Neural progenitor cell (in vitro differentiated cells): Measurements from ENCODE around the gene ATP6V0A4. TPM values are rescaled to one million over a fixed set of nuclear protein-coding genes. Genes with fewer than 3 reads are reported as not detected.

Experiments
- DNase-seq: peaks from one replicate; pipeline ENCODE4 v3.0.0-alpha.2; 2016; ENCODE audit warnings: low spot score
- H2AFZ ChIP-seq: fragments of 200-600 bp; sonication (generic); replicated peaks from 2 replicates; pipeline ENCODE4 v1.6.1; 2016; ENCODE audit warnings: antibody characterized with exemption
- H3F3A ChIP-seq: fragments of 200-600 bp; sonication (generic); 2 replicates; pipeline ENCODE4 v1.6.1; 2016; ENCODE audit warnings: antibody characterized with exemption, low read depth
- H3K27ac ChIP-seq: fragments of 200-600 bp; sonication (generic); 2 replicates; pipeline ENCODE4 v1.5.1; 2016; ENCODE audit warnings: mild to moderate bottlenecking
- H3K27me3 ChIP-seq: fragments of 200-600 bp; sonication (generic); 2 replicates; pipeline ENCODE4 v1.6.1; 2016; ENCODE audit warnings: mild to moderate bottlenecking, moderate library complexity
- H3K36me3 ChIP-seq: fragments of 200-600 bp; sonication (generic); 2 replicates; pipeline ENCODE4 v1.5.1; 2016
- H3K4me1 ChIP-seq: fragments of 200-600 bp; sonication (generic); 2 replicates; pipeline ENCODE4 v1.6.1; 2016; ENCODE audit warnings: mixed run types
- H3K4me2 ChIP-seq: fragments of 200-600 bp; sonication (generic); 2 replicates; pipeline ENCODE4 v1.6.1; 2016
- H3K4me3 ChIP-seq: fragments of 200-600 bp; sonication (generic); 2 replicates; pipeline ENCODE4 v1.5.1; 2016
- H3K79me2 ChIP-seq: fragments of 200-600 bp; sonication (generic); 2 replicates; pipeline ENCODE4 v1.6.1; 2016; ENCODE audit warnings: low read depth
- H3K9ac ChIP-seq: fragments of 200-600 bp; sonication (generic); 2 replicates; pipeline ENCODE4 v1.6.1; 2016
- H3K9me3 ChIP-seq: fragments of 200-600 bp; sonication (generic); 2 replicates; pipeline ENCODE4 v1.5.1; 2016; ENCODE audit warnings: low read depth
- H4K20me1 ChIP-seq: fragments of 200-600 bp; sonication (generic); 2 replicates; pipeline ENCODE4 v1.6.1; 2016; ENCODE audit warnings: low read depth
- H3K27ac Mint-ChIP-seq: 3 replicates; pipeline ENCODE4 v1.8.0; 2021; ENCODE audit warnings: mixed read lengths
- H3K27me3 Mint-ChIP-seq: 2 replicates; pipeline ENCODE4 v1.8.0; 2022; ENCODE audit warnings: low read depth, mild to moderate bottlenecking, inconsistent platforms, moderate library complexity, mixed read lengths; ENCODE audit not compliant: insufficient read depth
- H3K36me3 Mint-ChIP-seq: 3 replicates; pipeline ENCODE4 v1.8.0; 2021; ENCODE audit warnings: mixed read lengths
- H3K4me1 Mint-ChIP-seq: 3 replicates; pipeline ENCODE4 v1.8.0; 2021; ENCODE audit warnings: mixed read lengths
- H3K4me3 Mint-ChIP-seq: 3 replicates; pipeline ENCODE4 v1.8.0; 2021; ENCODE audit warnings: mild to moderate bottlenecking, moderate library complexity, mixed read lengths
- H3K9me3 Mint-ChIP-seq: 3 replicates; pipeline ENCODE4 v1.8.0; 2020; ENCODE audit warnings: mixed read lengths
- CTCF ChIP-seq: fragments of 200-600 bp; sonication (generic); IDR thresholded peaks from 2 replicates; pipeline ENCODE4 v1.5.1; 2017; ENCODE audit warnings: antibody characterized with exemption, mild to moderate bottlenecking
- EZH2 ChIP-seq: fragments of 200-600 bp; sonication (generic); IDR thresholded peaks from 2 replicates; pipeline ENCODE4 v1.6.1; 2017; ENCODE audit warnings: antibody characterized with exemption, mild to moderate bottlenecking, moderate library complexity
- EZH2phosphoT487 ChIP-seq: fragments of 200-600 bp; sonication (generic); IDR thresholded peaks from 2 replicates; pipeline ENCODE4 v1.6.1; 2017; ENCODE audit warnings: antibody characterized with exemption
- total RNA-seq: library from RNA; depleted of rRNA; stranded (reverse); fragments of >200 nt; gene quantifications from 2 replicates; pipeline ENCODE4 v1.2.3, GENCODE V29; 2015; ENCODE audit warnings: low replicate concordance

The ATP6V0A4 gene
- total RNA-seq = 0.36 TPM in 1 of 2 replicates, not detected in the other

DNA sequence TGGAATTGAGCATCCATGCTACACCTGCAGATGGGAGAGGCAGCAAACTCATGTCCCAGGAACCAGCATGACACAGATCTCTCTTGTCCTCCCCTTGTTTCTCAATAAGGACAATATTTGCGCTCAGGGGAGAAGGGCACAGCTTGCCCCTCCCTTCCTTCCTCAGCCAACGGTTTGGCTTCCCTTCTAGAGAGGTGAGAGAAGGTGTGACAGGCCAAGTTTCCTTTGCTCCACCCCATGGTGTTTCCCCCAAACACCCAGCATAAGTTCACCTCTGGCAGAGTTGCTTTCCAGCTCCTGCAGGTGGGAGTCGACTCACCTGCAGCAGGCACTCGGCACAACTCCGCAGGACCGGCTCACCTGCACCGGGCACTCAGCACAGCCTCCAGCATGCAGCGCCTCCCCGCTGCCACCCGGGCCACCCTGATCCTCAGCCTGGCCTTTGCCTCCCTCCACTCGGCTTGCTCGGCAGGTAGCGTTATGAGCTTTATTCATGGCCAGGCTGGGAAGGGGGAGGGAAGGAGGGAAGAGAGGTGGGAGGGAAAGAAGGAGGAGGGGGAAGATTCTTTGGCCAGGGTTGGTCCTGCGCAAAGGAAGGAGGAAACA, at the start of gene ATP6V0A4, which contains the start of gene TMEM213:
ATP6V0A4 (minus strand) TSS at position 482 of the 606 bp plus-strand sequence. CDS start 26,949 bp downstream, outside the sequence.
TMEM213 (plus strand) TSS at position 280 of the 606 bp plus-strand sequence; CDS start at position 391, 111 bp downstream.
- Histone ChIP-seq H3K27me3 (peaks cover 8% of the 10 kb centered on the region), H3F3A (no peaks in the 10 kb centered on the region), H3K4me2 (peak within 1 kb of the TSS; percentile 71), H3K27ac (no peak within 1 kb of the TSS), H3K9ac (no peak within 1 kb of the TSS), H3K36me3 (no peaks in the 10 kb centered on the region), H3K9me3 (no peaks in the 10 kb centered on the region), H3K4me3 (peak within 1 kb of the TSS; percentile 34), H4K20me1 (no peaks in the 10 kb centered on the region), H3K79me2 (no peaks in the 10 kb centered on the region), H3K4me1 (no peaks in the 10 kb centered on the region), H2AFZ (peak within 1 kb of the TSS; percentile 93)
- no peak for TF ChIP-seq EZH2
- no peak for TF ChIP-seq CTCF
- TF ChIP-seq EZH2phosphoT487 = no peak
- DNase-seq = peak; percentile 56
- Mint-ChIP-seq H3K27ac (no peak within 1 kb of the TSS), H3K9me3 (no peaks in the 10 kb centered on the region), H3K36me3 (no peaks in the 10 kb centered on the region), H3K27me3 (peaks cover 5% of the 10 kb centered on the region), H3K4me1 (peaks cover 11% of the 10 kb centered on the region), H3K4me3 (peak within 1 kb of the TSS; percentile 55)

DNA sequence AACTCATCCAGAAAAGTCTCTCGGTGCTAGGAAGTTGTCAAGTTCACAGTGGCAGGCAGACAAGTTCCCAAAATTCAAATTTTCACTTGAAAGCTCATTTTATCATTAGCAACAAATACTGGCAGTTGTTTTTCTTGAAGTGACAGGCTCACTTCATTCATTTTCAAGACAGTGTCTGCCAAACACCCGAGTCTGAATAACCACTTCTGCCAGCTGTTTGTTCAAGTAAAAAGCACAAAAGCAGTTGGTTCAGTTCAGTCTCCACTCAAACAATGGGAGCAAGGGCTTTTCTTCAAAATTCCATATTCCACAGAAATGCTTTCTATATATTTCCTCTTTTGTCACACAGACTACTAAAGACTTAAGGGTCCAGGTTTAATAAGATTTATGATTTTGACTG, 47.7 kb upstream of the ATP6V0A4 start:
- peaks cover 39% of the 10 kb centered on the region for H3K36me3 Mint-ChIP-seq

DNA sequence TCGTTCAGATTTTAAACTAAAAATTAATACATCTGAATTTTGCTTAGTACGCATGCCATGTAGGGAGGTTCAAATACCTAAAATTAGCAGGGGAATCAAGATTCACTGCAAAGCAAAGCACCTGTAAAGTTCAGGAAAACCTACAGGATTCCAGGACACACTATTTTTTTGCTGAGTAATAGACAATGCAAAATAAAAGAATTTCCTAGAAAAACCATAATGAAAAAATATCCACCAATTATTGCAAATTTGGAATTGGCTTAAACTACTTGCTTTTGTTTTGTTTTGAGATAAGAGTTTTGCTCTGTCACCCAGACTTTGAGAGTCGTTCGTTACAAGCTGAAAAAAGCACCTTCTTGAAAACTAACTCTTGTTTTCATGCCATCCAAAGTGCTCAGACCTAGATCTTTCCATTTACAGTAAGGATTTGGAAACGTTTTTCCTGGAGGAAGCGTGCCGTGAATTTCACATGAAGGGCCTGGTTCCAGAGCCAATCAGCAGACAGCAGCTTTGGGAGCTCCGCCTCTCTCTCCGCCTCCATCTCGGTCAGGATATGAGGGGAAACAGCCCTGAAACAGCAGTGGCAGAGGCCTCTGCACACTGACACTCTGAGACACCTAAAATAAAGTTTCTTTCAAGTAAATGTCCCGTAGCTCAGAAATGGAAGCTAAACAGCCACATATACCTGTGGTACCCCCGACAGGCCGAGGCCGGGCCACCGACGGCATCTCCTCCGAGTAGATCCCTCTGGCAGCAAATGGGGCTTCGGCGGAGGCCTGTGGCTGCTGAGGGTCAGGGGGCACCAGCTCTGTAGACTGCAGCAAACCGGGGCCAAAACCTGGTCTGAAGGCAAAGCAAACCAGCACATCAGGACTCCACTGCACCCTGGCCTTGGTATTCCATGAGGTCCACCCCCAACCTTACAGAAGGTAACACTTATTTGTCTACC, 45.9 kb upstream of the ATP6V0A4 start:
- Histone ChIP-seq H3K27ac (no peak overlapping the region), H3K4me3 (no peak overlapping the region), H2AFZ (no peak overlapping the region), H3K4me1 (no peaks in the 10 kb centered on the region), H3K9ac (no peak overlapping the region), H3K27me3 (no peaks in the 10 kb centered on the region), H3F3A (no peaks in the 10 kb centered on the region), H3K36me3 (peaks cover 10% of the 10 kb centered on the region), H3K9me3 (no peaks in the 10 kb centered on the region), H3K79me2 (no peaks in the 10 kb centered on the region), H4K20me1 (no peaks in the 10 kb centered on the region), H3K4me2 (no peak overlapping the region)
- no peak for TF ChIP-seq EZH2phosphoT487
- Mint-ChIP-seq H3K27me3 (no peaks in the 10 kb centered on the region), H3K36me3 (peaks cover 40% of the 10 kb centered on the region), H3K9me3 (no peaks in the 10 kb centered on the region), H3K4me1 (peaks cover 6% of the 10 kb centered on the region), H3K4me3 (no peak overlapping the region), H3K27ac (no peak overlapping the region)
- DNase-seq = no peak

More for the DNA sequence above, 47.7 kb upstream of the ATP6V0A4 start:
- Histone ChIP-seq H3K36me3 (peaks cover 22% of the 10 kb centered on the region), H3K9me3 (no peaks in the 10 kb centered on the region), H3K27ac (no peak overlapping the region), H3K79me2 (no peaks in the 10 kb centered on the region), H2AFZ (no peak overlapping the region), H4K20me1 (no peaks in the 10 kb centered on the region), H3K4me1 (no peaks in the 10 kb centered on the region), H3K27me3 (no peaks in the 10 kb centered on the region), H3F3A (no peaks in the 10 kb centered on the region), H3K4me2 (no peak overlapping the region), H3K9ac (no peak overlapping the region), H3K4me3 (no peak overlapping the region)
- no peak for DNase-seq
- peaks cover 6% of the 10 kb centered on the region for H3K4me1 Mint-ChIP-seq
- no peak overlapping the region for H3K27ac Mint-ChIP-seq
- H3K4me3 Mint-ChIP-seq = no peak overlapping the region
- peaks cover 5% of the 10 kb centered on the region for H3K9me3 Mint-ChIP-seq
- no peaks in the 10 kb centered on the region for H3K27me3 Mint-ChIP-seq
- no peak for TF ChIP-seq CTCF
- TF ChIP-seq EZH2phosphoT487 = no peak
- TF ChIP-seq EZH2 = no peak
